HG03045 (cell line): ENCODE measurements around the gene CECR2.

Experiments used
- ATAC-seq: cut with Tn5 transposase; IDR thresholded peaks from one replicate; pipeline ENCODE4 v1.9.1; 2021; ENCODE audit warnings: mild to moderate bottlenecking, moderate library complexity; ENCODE audit not compliant: unreplicated experiment

Gene CECR2

DNA sequence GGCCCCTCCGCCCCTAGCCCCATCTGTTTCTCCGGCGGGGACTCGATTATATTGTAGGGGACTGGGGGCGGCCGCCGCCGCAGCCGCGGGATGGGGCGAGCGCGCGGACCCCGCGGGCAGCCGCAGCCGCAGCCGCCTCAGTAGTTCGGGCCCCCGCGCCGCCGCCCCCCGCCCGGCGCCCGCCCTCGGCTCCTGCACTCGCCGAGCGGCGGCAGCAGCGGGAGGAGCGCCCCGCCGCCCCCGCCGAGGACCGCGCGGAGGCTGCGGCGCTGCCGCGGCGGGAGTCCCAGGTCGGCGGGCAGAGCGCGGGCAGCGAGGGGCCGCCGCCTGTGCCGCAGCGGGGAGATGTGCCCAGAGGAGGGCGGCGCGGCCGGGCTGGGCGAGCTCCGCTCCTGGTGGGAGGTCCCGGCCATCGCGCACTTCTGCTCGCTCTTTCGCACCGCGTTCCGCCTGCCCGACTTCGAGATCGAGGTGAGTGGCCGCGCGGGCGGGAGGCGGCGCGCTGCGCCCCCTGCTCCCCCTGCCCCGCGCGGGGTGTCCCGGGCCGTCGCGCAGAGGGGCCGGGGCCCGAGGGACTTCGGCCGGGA is at the start of gene CECR2:
CECR2 (plus strand) TSS at position 22 of the 587 bp plus-strand sequence; CDS start at position 346, 324 bp downstream.
- ATAC-seq = no peak

DNA sequence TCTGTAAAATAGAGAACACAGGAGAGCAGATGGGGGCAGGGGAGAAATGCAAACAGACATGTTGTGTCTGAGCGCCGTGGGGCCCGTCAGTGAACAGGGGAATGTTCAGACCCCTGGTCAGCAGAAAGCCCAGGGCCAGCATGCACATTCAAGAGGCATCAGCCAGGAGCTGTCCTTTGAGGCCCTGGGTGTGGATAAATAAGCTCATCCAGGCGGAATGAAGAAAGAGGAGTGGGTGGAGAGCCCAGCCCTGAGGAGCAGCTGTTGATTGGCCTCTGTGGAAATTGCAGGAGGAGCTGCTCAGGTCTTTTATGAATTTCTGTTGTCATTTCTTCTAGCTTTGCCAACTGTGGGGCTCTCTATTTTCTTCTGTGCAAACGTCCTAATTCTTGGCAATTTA is 49.7 kb upstream of the CECR2 start:
- no peak for ATAC-seq

- no peak for ATAC-seq
Measured at GRCh38 chr22:17322511-17322910, 46.7 kb upstream of the CECR2 start.

- ATAC-seq = no peak
Measured at GRCh38 chr22:17331690-17332089, 37.6 kb upstream of the CECR2 start.

DNA sequence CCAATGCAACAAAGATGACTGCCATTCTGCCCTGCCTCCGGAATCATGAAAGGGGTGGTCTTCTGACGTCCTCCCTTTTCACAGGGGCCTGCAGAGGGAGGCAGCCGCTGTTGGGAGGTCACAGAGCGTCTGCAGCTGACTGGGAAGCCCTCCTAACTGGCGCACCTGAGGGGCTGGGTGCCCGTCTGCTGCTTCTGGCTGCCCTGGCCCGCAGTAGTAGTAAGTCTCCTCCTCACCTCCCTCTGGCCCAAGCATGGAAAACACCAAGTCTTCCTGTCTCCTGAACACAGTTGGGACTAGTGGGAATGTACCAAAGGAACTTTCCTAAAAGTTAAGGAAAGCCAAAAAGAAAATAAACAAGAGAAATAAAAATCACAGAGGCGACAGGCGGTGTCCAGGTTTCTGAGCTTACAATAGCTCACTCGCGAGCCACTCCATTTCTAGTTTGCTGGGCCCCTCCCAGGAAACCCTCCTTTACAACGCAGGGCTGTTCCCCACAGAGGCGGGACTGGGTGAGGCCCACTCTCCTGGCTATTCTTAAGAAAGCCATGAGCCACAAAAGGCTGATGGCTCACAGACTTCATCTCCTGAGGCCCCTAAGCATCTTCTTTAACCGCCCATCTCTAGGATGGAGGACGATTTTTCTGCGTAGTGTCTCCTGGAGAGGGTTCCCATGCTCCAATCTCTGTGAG is 37.0 kb upstream of the CECR2 start:
- no peak for ATAC-seq

GRCh38 chr22:17334059-17334458 is 35.2 kb upstream of the CECR2 start:
- ATAC-seq = no peak

- ATAC-seq = no peak
Measured at GRCh38 chr22:17334983-17335382, 34.3 kb upstream of the CECR2 start.

- no peak for ATAC-seq
Measured at GRCh38 chr22:17336061-17336460, 33.2 kb upstream of the CECR2 start.

DNA sequence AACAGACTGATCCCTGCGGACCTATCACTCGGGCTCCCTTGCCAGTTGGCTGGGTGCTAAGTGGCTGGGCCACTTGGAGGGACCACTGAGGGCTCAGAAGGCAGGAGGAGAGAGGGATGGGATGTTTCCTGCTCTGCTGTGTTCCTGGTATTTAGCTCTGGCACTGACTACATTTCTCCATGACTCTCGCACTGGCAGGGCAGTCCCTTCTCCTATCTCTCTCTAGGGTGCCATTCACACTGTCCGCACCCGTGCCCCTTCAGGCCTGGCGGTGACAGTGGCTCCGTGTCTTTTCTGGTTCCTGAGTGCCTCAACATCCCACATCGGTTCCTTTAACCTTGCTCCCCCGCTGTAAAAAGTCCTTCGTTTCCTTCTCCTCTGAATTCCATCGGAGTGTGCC is 31.6 kb upstream of the CECR2 start:
- ATAC-seq = no peak

GRCh38 chr22:17339095-17339693 is 30.1 kb upstream of the CECR2 start:
- no peak for ATAC-seq

- ATAC-seq = no peak
Measured at GRCh38 chr22:17342361-17342760, 26.9 kb upstream of the CECR2 start.

GRCh38 chr22:17343766-17344165 is 25.5 kb upstream of the CECR2 start:
- ATAC-seq = no peak

DNA sequence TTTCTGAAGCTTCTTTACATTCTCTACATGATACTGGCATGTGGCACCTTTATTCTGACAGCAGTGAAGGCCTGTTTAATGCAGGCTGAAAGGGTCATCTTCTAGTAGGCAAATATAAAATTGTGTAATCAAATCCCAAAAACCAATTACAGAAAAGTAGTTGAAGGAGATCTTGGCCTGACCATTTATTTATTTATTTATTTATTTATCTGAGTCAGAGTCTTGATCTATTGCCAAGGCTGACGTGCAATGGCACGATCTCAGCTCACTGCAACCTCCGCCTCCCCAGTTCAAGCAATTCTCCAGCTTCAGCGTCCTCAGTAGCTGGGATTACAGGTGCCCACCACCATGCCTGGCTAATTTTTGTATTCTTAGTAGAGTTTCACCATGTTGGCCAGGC is 22.7 kb upstream of the CECR2 start:
- ATAC-seq = no peak

- no peak for ATAC-seq
Measured at GRCh38 chr22:17347724-17348123, 21.5 kb upstream of the CECR2 start.

- no peak for ATAC-seq
Measured at GRCh38 chr22:17348464-17349103, 20.7 kb upstream of the CECR2 start.

GRCh38 chr22:17349172-17349571 is 20.1 kb upstream of the CECR2 start:
- ATAC-seq = no peak

DNA sequence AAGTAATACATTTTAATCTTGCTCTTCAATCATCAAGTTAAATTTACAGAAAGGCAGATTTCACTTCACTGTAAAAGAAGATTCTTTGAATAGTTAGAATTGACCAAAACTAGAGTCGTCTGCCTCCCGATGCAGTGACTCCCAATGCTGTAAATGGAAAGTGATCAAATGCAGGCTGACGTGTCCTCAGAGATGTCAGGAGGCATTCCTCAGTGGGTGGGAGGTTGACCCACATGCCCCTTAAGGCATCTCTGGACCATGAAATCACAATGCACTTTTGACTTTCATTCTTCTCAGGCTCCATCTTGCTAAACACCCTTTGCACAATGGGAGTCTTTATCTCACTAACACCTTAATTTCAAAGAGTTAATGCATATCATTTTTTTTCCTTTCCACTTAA is 19.0 kb upstream of the CECR2 start:
- no peak for ATAC-seq

GRCh38 chr22:17352798-17353197 is 16.5 kb upstream of the CECR2 start:
- ATAC-seq = no peak

DNA sequence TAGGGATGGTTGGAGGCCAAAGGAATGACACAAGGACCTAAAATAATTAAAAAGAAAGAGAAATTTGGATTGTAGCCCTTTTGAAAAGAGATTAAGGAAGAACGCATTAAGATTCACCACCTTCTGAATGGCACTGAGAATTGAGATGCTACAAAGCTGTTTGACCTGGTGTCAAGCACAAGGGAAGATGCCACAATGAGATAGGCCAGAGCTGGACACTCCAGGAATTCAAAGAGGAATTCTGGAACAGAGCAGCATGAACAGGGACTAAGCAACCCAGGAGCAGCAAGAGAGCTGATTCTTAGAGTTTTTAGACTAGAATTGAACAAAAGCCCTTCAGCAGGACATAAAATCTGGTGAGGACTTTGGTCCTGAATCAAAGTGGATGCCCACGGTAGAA is 11.6 kb upstream of the CECR2 start:
- ATAC-seq = no peak

- no peak for ATAC-seq
Measured at GRCh38 chr22:17358415-17358814, 10.8 kb upstream of the CECR2 start.

DNA sequence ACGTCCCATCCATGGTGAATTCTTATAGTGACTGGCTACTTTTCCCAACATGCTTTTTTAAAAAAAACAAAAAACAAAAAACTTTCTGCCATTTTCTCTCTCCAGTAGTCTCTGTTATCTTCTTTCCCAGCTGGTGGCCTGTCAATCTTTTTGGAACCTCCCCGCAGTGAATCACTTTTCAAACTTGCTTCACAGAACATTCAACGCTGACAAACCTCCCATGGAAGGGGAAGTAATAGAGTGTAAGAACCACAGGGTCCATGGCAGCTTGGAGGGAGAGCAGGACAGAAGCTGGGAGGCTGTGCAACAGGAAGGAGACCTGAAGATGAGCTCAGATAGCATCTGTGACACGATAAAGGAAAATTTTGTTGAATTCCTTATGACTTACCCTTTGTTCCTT is 9.8 kb upstream of the CECR2 start:
- no peak for ATAC-seq

- ATAC-seq = no peak
Measured at GRCh38 chr22:17366329-17366728, 2.9 kb upstream of the CECR2 start.
